Measurements from ENCODE around the gene PSME2.

The PSME2 gene

GRCh38 chr14:24146453-24146977 is at the start of gene PSME2:
PSME2 (minus strand) TSS chr14:24146610; CDS start chr14:24146581, 29 bp downstream.
- peak; percentile 89 for DNase-seq

GRCh38 chr14:24195186-24196070 is 49.0 kb upstream of the PSME2 start, which contains the start of gene TM9SF1:
TM9SF1 (minus strand) TSS chr14:24195441; CDS start chr14:24195019, 422 bp downstream.
- DNase-seq = peak; percentile 58

GRCh38 chr14:24194873-24195185 is 48.4 kb upstream of the PSME2 start:
- DNase-seq = no peak

GRCh38 chr14:24194186-24194872 is 47.9 kb upstream of the PSME2 start:
- DNase-seq = no peak

- no peak for DNase-seq
Measured at GRCh38 chr14:24192933-24193332, 46.5 kb upstream of the PSME2 start.

- no peak for DNase-seq
Measured at GRCh38 chr14:24190416-24190815, 44.0 kb upstream of the PSME2 start.

- no peak for DNase-seq
Measured at GRCh38 chr14:24189460-24189859, 43.0 kb upstream of the PSME2 start.

GRCh38 chr14:24189059-24189375 is 42.6 kb upstream of the PSME2 start:
- DNase-seq = no peak

- DNase-seq = peak; percentile 94
Measured at GRCh38 chr14:24188251-24189058, 42.0 kb upstream of the PSME2 start, which contains the start of gene IPO4. IPO4 (minus strand) TSS chr14:24188816; CDS start chr14:24188787, 29 bp downstream.

- no peak for DNase-seq
Measured at GRCh38 chr14:24187539-24187915, 41.1 kb upstream of the PSME2 start.

GRCh38 chr14:24186831-24187538 is 40.6 kb upstream of the PSME2 start:
- DNase-seq = no peak

GRCh38 chr14:24185741-24186140 is 39.3 kb upstream of the PSME2 start:
- DNase-seq = no peak

GRCh38 chr14:24185026-24185425 is 38.6 kb upstream of the PSME2 start:
- no peak for DNase-seq

GRCh38 chr14:24184104-24184970 is 37.9 kb upstream of the PSME2 start:
- no peak for DNase-seq

GRCh38 chr14:24183014-24183481 is 36.6 kb upstream of the PSME2 start:
- DNase-seq = no peak

- DNase-seq = no peak
Measured at GRCh38 chr14:24182110-24182882, 35.9 kb upstream of the PSME2 start.

- DNase-seq = no peak
Measured at GRCh38 chr14:24181371-24182077, 35.1 kb upstream of the PSME2 start.

GRCh38 chr14:24179961-24180796 is 33.8 kb upstream of the PSME2 start:
- DNase-seq = no peak
